HG03060 (cell line): ENCODE data around the gene MLPH.

Experiments used
- ATAC-seq: cut with Tn5 transposase; IDR thresholded peaks from one replicate; pipeline ENCODE4 v1.9.1; 2021; ENCODE audit warnings: low read depth, moderate number of reproducible peaks; ENCODE audit not compliant: unreplicated experiment

Gene MLPH

DNA sequence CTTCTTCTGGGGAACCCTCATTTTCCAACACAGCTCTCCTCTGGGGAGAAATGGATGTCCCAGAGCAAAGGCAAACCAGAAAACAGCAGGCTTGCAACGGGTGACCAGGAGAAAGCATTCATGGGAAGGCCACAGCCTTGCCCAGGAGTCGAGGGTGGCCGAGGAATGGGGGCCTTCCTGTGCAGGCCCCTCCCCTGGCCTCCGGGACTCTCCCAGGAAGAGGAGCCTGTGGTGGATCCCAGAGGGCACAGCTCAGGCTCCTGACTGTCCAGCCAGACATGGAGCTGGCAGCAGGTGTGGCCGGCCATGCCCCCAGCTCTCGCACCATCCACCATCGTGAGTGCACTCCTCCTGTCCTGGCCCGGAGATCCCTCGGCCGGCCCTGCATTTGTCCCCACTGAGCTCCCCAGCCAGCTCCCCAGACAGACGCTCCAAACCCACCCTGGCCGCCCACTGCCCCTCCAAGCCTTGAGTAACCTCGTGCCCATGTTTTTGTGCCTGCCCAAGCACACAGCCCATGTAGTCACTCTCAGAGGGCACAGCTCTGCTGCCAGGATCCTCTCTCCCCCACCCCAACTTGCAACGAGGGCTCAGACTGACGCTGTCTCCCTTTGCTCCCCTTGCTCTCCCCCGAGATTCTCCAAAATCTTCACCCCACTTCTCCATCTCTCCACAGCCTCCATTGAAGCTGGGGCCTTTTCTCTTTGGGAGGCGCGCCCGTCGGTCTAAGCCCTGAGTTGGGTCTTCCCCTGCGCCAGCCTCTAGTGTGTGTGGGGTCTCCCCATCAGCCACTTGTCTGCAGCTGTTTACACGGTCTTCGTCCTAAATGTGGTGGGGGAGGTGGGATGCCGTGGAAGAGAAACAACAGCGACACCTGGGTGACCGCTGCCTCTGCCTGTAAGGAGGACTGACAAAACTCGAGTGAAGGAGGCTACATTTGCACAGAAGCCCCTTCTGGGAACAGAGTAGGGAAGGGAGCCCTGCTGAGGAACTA lies 89.1 kb downstream of the MLPH start:
- no peak for ATAC-seq

DNA sequence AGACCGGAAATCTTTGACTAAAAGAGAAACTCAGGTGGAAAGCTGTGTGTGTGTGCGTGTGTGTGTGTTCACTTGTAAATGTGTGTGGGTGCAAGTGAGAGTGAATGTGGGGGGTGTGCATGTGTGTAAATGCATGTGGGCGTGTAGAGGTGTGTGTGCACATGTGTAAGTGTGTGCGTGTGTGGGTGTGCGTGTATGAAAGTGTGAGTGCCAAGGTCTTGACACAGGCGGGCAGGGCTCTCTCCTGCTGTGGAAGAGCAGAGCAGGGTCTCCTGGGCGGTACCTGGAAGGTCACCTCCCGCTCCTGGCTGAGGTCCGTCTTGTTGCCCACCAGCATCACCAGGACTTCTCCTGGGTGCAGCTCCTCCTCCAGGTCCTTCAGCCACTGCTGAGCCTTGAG lies 89.9 kb downstream of the MLPH start:
- no peak for ATAC-seq

DNA sequence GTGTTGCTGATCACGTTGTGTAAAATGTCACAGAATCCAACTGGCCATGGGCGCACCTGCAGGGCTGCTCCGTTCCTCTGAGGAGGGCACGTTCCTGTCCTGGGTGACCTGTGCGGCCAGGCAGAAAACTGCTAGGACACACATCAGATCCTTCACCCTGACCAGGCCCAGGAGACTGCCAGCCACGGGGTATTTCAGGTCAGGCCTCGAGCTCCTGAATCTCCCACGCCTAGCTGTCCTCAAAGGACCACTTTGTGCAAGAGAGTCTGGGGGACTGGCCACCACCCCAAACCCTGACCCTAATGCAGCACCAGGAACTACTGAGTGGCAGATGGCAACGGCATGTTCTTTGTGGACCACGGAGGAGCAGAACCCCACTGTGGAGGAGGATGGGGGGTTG lies 90.4 kb downstream of the MLPH start:
- no peak for ATAC-seq

- no peak for ATAC-seq
Observed at GRCh38 chr2:237577956-237578870, 91.2 kb downstream of the MLPH start.

GRCh38 chr2:237581326-237581725 lies 94.3 kb downstream of the MLPH start:
- ATAC-seq: no peak

DNA sequence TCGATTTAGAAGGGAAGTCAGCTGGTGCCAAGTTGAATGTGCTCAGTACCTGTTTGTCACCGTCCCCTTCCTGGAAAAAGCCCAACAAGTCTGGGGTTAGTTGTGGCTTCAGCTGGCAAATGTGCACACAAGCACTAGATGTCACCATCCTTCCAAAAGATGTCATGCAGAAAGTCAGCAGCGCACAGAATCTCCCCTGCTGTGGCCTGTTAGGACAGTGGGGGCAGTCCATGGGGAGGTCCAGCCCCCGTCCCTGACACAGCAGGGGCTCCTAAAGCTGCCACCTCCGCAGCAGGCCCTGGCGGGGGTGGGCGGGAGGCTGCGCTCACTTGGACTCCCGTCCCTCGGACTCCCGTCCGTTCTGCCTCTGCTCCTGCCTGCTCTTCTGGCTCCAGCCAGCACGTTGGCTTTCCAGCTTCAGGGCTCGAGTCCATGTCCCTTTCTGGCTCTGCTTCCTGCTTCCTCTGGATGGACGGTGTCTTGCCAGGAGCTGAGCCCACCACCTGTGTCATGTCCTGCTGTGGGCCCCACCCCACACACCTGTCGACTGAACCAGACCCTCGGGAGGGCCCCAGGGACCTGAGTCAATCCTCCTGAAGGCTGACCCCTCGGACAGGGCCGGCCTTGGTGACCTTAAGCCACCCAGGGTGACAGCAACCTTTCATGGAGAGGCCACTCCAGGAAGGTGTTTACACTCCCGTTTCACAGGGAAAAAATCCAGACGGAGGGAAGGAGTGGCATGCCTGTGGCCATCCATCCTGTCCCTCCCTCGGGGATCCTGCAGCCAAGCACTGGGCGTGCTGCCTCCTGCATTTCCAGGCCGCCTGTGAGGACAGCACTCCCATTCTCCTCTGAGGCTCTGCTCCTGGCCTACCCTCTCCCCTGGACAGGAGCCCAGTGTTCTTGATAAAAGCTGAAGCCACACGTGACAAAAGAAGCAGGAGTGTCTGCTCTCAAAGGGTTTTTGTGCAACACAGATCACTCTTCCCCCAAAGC lies 95.0 kb downstream of the MLPH start:
- ATAC-seq: no peak

GRCh38 chr2:237583385-237584295 lies 96.6 kb downstream of the MLPH start:
- ATAC-seq: no peak

GRCh38 chr2:237585590-237586221 lies 98.7 kb downstream of the MLPH start:
- ATAC-seq: no peak

DNA sequence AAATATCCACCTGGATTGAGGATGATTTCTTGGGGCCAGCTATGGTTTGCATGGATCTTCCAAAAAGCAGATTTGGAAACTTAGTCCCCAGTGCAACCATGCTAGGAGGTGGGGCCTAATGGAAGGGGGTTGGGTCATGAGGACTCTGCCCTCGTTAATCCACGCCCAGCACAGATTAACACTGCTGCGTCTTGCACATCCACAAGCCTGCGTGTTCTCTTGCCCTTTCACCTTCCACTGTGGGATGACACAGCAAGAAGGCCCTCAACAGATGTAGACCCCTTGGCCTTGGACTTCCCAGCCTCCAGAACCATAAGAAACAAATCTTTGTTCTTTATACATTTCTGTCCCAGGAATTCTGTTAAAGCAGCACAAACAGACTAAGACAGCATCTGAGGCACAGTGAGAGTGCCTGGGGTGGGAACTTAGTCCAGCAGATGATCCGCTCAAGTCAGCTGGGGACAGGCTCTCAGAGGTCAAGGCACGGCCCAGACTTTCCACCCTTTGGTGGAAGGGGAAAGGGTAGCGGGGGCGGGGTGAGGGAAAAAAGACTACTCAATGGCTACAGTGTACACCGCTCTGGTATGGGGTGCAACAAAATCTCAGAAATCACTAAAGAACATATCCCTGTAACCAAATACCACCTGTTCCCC lies 101.1 kb downstream of the MLPH start:
- ATAC-seq: no peak

DNA sequence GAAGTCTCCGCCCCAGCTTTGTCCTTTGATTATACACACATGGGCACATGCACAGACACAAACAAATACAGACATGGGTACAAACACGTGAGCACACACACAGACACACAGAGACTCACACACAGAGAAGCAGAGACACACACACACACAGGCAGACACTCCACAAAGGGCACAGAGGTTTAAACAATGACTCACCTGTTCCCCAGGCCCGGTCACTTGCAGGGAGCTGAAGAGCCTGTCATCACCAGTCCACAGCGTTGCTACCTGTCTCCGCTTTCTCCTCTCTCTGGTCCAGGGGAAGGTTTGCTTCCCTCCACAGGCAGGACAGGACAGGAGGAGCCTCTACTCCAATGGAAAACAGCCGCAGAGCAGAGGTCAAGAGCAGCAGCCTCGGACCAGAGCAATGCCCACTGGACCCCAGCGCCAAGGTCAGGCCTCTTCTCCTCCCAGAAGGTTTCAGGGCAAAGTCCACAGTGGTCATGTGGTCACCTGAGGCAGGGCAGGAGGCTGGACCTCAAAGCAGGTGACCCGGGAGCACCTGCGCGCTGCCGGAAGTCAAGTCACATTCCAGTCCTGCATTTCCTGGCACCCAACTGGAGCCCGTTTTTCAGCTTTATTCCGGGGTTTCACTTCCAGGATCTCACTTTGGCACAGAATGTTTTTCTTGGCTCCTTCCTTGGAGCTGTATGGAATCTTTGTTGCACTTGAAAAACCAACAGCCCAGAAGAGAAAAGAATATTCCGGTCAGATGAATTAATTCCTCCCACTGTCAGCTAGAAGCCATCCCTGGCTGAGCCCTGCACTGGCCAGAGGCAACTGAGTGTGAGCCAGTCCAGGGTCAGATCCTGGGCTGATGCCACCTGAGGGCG lies 103.5 kb downstream of the MLPH start, which contains the start of gene RAB17:
RAB17 (minus strand) TSS at position 463 of the 869 bp plus-strand sequence. CDS start 4,580 bp downstream, outside the sequence.
- ATAC-seq: no peak

DNA sequence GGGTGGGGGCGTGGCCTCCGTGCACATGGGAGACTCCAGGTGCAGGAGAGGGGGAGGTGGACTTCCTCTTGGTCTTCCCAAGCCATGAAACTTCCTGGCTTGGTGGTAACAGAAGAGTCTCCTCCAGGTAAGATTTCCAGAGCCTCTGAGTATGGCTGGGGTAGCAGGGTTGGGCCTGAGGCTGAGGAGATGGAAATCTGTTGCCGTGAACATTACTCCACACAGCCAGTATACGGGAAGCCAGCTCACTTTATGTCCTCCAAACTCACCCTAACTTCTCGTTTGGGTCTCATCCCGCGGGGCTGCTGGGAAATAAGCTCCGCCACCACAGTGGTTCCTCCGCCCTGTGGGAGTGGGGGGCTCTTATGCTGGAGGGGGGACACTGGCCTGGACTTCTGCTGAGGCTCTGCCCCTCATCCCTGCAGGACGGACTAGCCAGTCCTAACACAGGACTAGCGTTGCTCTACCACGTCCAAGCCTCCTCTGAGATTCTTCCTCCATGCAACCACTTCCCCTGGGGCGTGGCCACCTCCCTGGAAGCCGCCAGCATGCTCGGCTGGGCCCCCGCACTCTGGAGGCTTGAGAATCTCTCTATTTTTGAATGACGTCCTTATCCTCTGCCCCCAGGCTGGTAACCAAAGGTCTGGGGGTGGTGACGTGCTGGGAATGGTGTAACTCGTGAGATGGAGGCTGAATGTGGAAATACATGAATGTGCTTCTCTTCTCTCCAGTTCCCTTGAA lies 104.3 kb downstream of the MLPH start:
- no peak for ATAC-seq

DNA sequence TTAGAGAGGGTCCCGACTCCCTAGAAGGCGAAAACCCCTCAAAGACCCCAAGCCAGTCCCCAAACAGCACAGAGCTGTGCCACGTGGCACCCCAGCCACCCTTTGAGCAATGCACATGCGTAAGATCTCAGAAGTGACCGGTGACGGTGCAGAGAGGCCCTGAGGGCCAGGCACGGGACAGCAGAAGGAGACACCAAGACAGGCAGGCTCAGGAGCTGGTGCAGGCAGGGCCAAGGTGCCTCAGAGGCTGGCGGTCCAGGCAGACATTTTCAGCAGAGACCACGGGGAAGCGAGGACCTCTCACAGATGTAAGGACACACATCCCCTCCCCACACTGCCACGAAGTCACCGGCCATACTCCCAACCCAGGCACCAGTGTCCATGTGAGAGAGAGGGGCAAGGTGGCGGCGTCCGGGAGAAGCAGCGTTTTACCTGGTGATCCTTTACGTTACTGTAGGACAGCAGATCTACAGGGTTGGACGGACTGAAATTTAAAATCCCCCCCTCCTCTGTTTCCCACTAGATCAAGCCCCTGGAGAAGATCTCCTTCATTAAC lies 105.5 kb downstream of the MLPH start:
- no peak for ATAC-seq

DNA sequence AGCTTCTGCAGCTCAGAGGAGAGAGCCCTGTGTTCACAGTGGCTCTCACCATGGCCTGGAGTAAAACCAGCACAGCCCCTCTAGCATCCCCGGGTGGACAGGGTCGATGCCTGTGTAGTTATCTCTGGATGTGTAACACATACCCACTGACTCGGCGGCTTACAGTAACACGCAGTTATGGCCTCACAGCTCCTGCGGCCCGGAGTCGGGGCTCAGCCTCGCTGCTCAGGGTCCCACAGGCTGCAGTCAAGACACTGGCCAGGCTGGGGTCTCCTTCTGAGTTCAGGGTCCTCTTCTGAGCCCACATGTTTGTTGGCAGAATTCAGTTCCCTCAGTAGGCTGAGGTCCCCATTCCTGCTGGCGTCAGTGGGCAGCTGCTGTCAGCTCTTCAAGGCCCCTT lies 106.0 kb downstream of the MLPH start:
- no peak for ATAC-seq

DNA sequence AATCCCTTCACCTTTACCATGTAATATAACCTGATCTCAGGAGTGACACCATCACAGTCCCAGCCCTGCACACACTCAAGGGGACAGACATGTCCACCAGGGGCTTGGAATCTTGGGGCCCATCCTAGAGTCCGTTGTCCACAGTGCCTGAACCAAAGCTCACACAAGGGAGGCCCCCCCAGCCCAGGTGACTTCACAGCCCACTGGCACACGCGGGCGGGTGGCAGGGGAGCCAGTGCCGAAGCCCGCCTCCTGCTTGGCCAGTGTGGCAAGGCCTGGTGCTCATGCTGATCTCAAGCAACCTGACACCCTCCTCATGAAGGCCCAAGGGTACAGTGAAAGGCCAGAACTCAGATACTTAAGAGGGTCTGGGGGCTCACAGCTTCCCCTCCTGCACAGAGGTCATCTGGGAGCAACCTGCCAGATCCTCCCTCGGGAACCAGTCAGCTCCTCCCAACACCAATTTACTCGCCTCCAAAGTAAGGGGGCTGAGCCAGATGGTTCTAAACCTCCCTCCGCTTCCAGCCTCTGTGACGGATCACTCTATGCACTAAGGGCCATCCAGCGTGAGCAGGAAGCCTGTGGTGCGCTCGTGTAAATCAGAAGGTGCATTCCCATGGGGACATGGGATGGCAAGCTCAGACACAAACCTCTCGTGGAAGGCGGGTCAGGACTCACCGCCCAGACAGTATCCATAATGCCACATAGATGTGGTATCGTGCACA lies 106.7 kb downstream of the MLPH start:
- ATAC-seq: no peak

GRCh38 chr2:237594514-237594871 lies 107.4 kb downstream of the MLPH start:
- ATAC-seq: no peak
